Osteocyte (in vitro differentiated cells): ENCODE results near the gene CYP11A1. TPM values are rescaled to one million over a fixed set of nuclear protein-coding genes. Genes with fewer than 3 reads are reported as not detected.

Experiments used
- DNase-seq: peaks from one replicate; pipeline ENCODE4 v3.0.0; 2021; ENCODE audit warnings: mixed read lengths; ENCODE audit not compliant: unreplicated experiment; ENCODE audit errors: extremely low spot score
- H3K27ac Mint-ChIP-seq: one replicate; pipeline ENCODE4 v1.8.0; 2021; ENCODE audit warnings: mild to moderate bottlenecking, mixed read lengths; ENCODE audit not compliant: unreplicated experiment
- H3K27me3 Mint-ChIP-seq: one replicate; pipeline ENCODE4 v1.8.0; 2021; ENCODE audit warnings: mixed read lengths; ENCODE audit not compliant: unreplicated experiment
- H3K36me3 Mint-ChIP-seq: one replicate; pipeline ENCODE4 v1.8.0; 2021; ENCODE audit warnings: mixed read lengths; ENCODE audit not compliant: unreplicated experiment
- H3K4me1 Mint-ChIP-seq: one replicate; pipeline ENCODE4 v1.8.0; 2021; ENCODE audit warnings: mixed read lengths; ENCODE audit not compliant: unreplicated experiment
- H3K4me3 Mint-ChIP-seq: one replicate; pipeline ENCODE4 v1.8.0; 2021; ENCODE audit warnings: mild to moderate bottlenecking, moderate library complexity, mixed read lengths; ENCODE audit not compliant: unreplicated experiment
- H3K9me3 Mint-ChIP-seq: one replicate; pipeline ENCODE4 v1.8.0; 2021; ENCODE audit warnings: mixed read lengths; ENCODE audit not compliant: unreplicated experiment
- total RNA-seq: library from RNA; stranded (reverse); gene quantifications from 2 replicates; pipeline ENCODE4 v1.2.1, GENCODE V29; 2021
- TF ChIP-seq, protein P1 (sequence below): fragments of 200-600 bp; sonication (generic); IDR thresholded peaks from 2 replicates; pipeline ENCODE4 v1.5.0; 2021; ENCODE audit warnings: antibody characterized with exemption, mild to moderate bottlenecking, moderate library complexity

Gene CYP11A1
- total RNA-seq, 1 donor from 2014 or later: not detected

DNA sequence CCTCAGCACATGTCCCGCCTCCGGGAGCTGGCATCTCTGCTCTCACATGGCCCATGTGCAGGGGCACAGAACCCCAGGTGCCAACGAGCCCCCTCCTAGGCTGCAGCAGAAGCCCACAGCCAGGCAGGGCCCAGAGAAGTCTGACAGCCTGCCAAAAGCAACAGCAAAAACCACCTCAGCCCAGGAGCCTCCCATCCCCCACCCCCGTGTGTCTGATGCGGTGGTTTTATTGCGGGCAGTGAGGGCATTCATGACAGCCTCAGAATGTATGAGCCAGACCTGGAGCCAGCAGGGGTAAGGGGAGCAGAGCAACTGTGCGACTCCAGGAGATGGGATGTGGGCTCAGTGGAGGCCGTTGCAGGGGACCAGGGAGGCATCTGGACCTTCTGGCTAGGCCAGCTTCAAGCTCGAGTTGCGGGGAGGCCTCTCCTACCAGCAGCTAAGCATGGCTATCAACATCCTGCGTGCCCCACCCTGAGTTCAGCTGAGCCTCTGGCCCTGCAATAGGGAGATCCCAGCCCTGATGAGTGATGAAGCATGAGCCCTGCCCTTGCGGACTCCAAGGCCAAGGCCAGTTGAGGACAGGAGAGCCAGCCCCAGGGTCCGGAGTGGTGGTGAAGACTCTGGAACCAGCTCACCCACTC, 52.5 kb downstream of the CYP11A1 start:
- no peaks in the 10 kb centered on the region for H3K27me3 Mint-ChIP-seq
- DNase-seq: no peak
- H3K36me3 Mint-ChIP-seq: no peaks in the 10 kb centered on the region
- peaks cover 56% of the 10 kb centered on the region for H3K4me1 Mint-ChIP-seq
- H3K9me3 Mint-ChIP-seq: no peaks in the 10 kb centered on the region
- H3K4me3 Mint-ChIP-seq: no peak overlapping the region
- peak overlapping the region; percentile 63 for H3K27ac Mint-ChIP-seq
- TF ChIP-seq, protein P1, sequence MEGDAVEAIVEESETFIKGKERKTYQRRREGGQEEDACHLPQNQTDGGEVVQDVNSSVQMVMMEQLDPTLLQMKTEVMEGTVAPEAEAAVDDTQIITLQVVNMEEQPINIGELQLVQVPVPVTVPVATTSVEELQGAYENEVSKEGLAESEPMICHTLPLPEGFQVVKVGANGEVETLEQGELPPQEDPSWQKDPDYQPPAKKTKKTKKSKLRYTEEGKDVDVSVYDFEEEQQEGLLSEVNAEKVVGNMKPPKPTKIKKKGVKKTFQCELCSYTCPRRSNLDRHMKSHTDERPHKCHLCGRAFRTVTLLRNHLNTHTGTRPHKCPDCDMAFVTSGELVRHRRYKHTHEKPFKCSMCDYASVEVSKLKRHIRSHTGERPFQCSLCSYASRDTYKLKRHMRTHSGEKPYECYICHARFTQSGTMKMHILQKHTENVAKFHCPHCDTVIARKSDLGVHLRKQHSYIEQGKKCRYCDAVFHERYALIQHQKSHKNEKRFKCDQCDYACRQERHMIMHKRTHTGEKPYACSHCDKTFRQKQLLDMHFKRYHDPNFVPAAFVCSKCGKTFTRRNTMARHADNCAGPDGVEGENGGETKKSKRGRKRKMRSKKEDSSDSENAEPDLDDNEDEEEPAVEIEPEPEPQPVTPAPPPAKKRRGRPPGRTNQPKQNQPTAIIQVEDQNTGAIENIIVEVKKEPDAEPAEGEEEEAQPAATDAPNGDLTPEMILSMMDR: no peak

DNA sequence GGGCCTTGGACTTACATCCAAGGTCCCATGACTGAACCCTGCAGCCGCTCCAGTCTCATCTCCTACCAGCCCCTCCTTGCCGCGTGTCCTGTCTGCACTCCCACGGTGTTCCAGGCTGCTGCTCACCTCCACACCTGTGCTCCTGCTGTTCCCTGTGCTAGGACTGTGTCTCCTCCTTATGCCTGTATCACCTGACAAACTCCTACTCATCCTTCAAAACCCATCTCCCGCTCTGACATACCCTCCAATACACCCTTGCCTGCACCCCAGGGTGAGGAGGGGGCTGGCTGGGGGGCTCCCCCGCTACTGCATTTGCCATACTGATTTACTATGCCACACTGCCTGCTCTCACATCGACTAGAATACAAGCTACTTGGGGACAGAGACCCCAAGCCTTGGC, 53.6 kb downstream of the CYP11A1 start:
- Mint-ChIP-seq H3K36me3 (no peaks in the 10 kb centered on the region), H3K4me3 (no peak overlapping the region), H3K27ac (peak overlapping the region; percentile 28), H3K27me3 (no peaks in the 10 kb centered on the region), H3K9me3 (no peaks in the 10 kb centered on the region), H3K4me1 (peaks cover 47% of the 10 kb centered on the region)
- no peak for DNase-seq
- TF ChIP-seq, protein P1: no peak

GRCh38 chr15:74312445-74313007, 54.9 kb downstream of the CYP11A1 start:
- DNase-seq: no peak
- H3K27ac Mint-ChIP-seq: no peak overlapping the region
- H3K36me3 Mint-ChIP-seq: no peaks in the 10 kb centered on the region
- peaks cover 35% of the 10 kb centered on the region for H3K4me1 Mint-ChIP-seq
- no peak overlapping the region for H3K4me3 Mint-ChIP-seq
- TF ChIP-seq, protein P1: no peak
- H3K9me3 Mint-ChIP-seq: no peaks in the 10 kb centered on the region
- no peaks in the 10 kb centered on the region for H3K27me3 Mint-ChIP-seq

- Mint-ChIP-seq H3K27me3 (no peaks in the 10 kb centered on the region), H3K36me3 (no peaks in the 10 kb centered on the region), H3K4me3 (no peak overlapping the region), H3K4me1 (peaks cover 34% of the 10 kb centered on the region), H3K9me3 (no peaks in the 10 kb centered on the region), H3K27ac (peak overlapping the region; percentile 31)
- TF ChIP-seq, protein P1: peak; percentile 69
- no peak for DNase-seq
These were observed 55.6 kb downstream of the CYP11A1 start for GRCh38 chr15:74311734-74312444.
